GM12878 (cell line): ENCODE measurements around the gene ZNF608. TPM values are rescaled to one million over a fixed set of nuclear protein-coding genes. Genes with fewer than 3 reads are reported as not detected.

Experiments used
- ATAC-seq: fragments of 200-7000 bp; cut with Tn5 transposase; 3 replicates; pipeline ENCODE4 v1.9.1; 2020; ENCODE audit warnings: mild to moderate bottlenecking, moderate library complexity
- BruUV-seq: library from RNA; stranded (reverse); fragments of 400-500 nt; replicated peaks from 2 replicates; lab custom pipeline; 2021; lab: Mats Ljungman, UMichigan
- CTCF ChIA-PET: fragments of 300-600 bp; sonication (Branson Sonifier 250); formaldehyde crosslinking; extraction: SDS; loops from one replicate; lab custom pipeline; 2021; ENCODE audit warnings: inconsistent platforms; lab: Yijun Ruan, JAX
- POLR2A ChIA-PET: fragments of 350-600 bp; formaldehyde crosslinking; extraction: SDS; loops from one replicate; lab custom pipeline; 2021; ENCODE audit warnings: inconsistent platforms; lab: Charles Lee
- RAD21 ChIA-PET: fragments of 300-600 bp; sonication (Branson Sonifier 250); formaldehyde crosslinking; loops from one replicate; lab custom pipeline; 2023; ENCODE audit warnings: antibody characterized with exemption; ENCODE audit not compliant: unreplicated experiment; lab: Charles Lee
- SMC1A ChIA-PET: fragments of 300-600 bp; sonication (Branson Sonifier 250); formaldehyde crosslinking; loops from one replicate; lab custom pipeline; 2023; ENCODE audit not compliant: unreplicated experiment, uncharacterized antibody; lab: Charles Lee
- DNase-seq: peaks from one replicate; pipeline ENCODE4 v3.0.0-alpha.2; 2011; ENCODE audit warnings: low read depth, low spot score
- FAIRE-seq: peaks from 3 replicates; lab custom pipeline; 2011; peaks lifted over from hg19 to GRCh38; lab: Jason Lieb, UNC
- H2AFZ ChIP-seq: 2 replicates; pipeline ENCODE4 v1.6.0; 2011; ENCODE audit warnings: low read depth, low read length, control low read depth; ENCODE audit not compliant: control insufficient read depth
- H3K27ac ChIP-seq: 2 replicates; pipeline ENCODE4 v1.5.1; 2011; ENCODE audit warnings: control low read depth; ENCODE audit not compliant: control insufficient read depth, insufficient read depth
- H3K27me3 ChIP-seq, 2 experiments: replicated peaks in 1 of 2; 2 replicates each; pipeline versions ENCODE4 v1.6.0 to v1.6.1; 2011; ENCODE audit warnings: low read length in 1 of 2; ENCODE audit not compliant: control insufficient read depth in 2 of 2, insufficient read depth in 2 of 2
- H3K36me3 ChIP-seq, 2 experiments: 2 replicates each; pipeline ENCODE4 v1.5.1; 2011; ENCODE audit warnings: low read length in 1 of 2; ENCODE audit not compliant: control insufficient read depth in 2 of 2, insufficient read depth in 2 of 2
- H3K4me1 ChIP-seq: 2 replicates; pipeline ENCODE4 v1.6.1; 2011; ENCODE audit warnings: mild to moderate bottlenecking, low read length, moderate library complexity, mixed read lengths; ENCODE audit not compliant: control insufficient read depth, insufficient read depth
- H3K4me2 ChIP-seq: 2 replicates; pipeline ENCODE4 v1.6.0; 2011; ENCODE audit warnings: control low read depth; ENCODE audit not compliant: control insufficient read depth, insufficient read depth
- H3K4me3 ChIP-seq: fragments of 200-600 bp; sonication (generic); 2 replicates; pipeline ENCODE4 v1.5.1; 2016
- H3K79me2 ChIP-seq: 2 replicates; pipeline ENCODE4 v1.6.0; 2011; ENCODE audit warnings: low read length; ENCODE audit not compliant: control insufficient read depth, insufficient read depth
- H3K9ac ChIP-seq: 2 replicates; pipeline ENCODE4 v1.8.0; 2011; ENCODE audit warnings: low read length, control low read depth, mixed read lengths; ENCODE audit not compliant: control insufficient read depth, insufficient read depth
- H3K9me3 ChIP-seq: replicated peaks from 3 replicates; pipeline ENCODE4 v1.5.1; 2011; ENCODE audit warnings: mild to moderate bottlenecking, low read length; ENCODE audit not compliant: control insufficient read depth, insufficient read depth
- H4K20me1 ChIP-seq: 2 replicates; pipeline ENCODE4 v1.6.0; 2011; ENCODE audit not compliant: control insufficient read depth, insufficient read depth
- IRF5 ChIP-seq: fragments of 450-650 bp; IDR thresholded peaks from 2 replicates; pipeline ENCODE4 v1.6.1; 2017; ENCODE audit warnings: borderline replicate concordance
- STAT3 ChIP-seq: IDR thresholded peaks from 2 replicates; pipeline ENCODE4 v1.6.1; 2011; ENCODE audit warnings: low read depth, low read length, improper control_type of control experiment
- TCF12 ChIP-seq: IDR thresholded peaks from 2 replicates; pipeline ENCODE4 v1.6.1; 2011; ENCODE audit warnings: low read depth, mild to moderate bottlenecking, low read length
- ZBTB11 ChIP-seq: fragments of 450-650 bp; formaldehyde crosslinking; IDR thresholded peaks from 2 replicates; pipeline ENCODE4 v1.5.0; 2022; ENCODE audit warnings: mild to moderate bottlenecking, missing genetic modification characterization
- ZNF622 ChIP-seq: fragments of 450-650 bp; IDR thresholded peaks from 2 replicates; pipeline ENCODE4 v1.6.1; 2017; ENCODE audit warnings: mild to moderate bottlenecking, inconsistent platforms
- WGBS: methylation state at CpG from one replicate; pipeline ENCODE4 v1.1.6; 2016; ENCODE audit warnings: low lambda C conversion rate; ENCODE audit not compliant: insufficient replicate concordance, insufficient coverage; ENCODE audit errors: missing lambda C conversion rate; 5-methylcytosine and 5-hydroxymethylcytosine counted together
- in situ Hi-C: fragments of 300-500 bp; cut with MboI; formaldehyde crosslinking; loops from 9 replicates; pipeline ENCODE4 v1.14.3; 2018; ENCODE audit warnings: mixed read lengths
- intact Hi-C: fragments of 100-400 bp; cut with micrococcal nuclease; formaldehyde crosslinking; loops from one replicate; pipeline ENCODE4 v1.14.2; 2022; ENCODE audit not compliant: unreplicated experiment
- polyA plus RNA-seq, 11 experiments: library from polyadenylated mRNA; depleted of rRNA in 4 of 11; unstranded in 6 of 11; stranded (reverse) in 5 of 11; fragments of >200 nt; fragmentation: Nextera tagmentation in 4 of 11; fragmentation: Illumina TruSeq in 1 of 11; extraction: Ambion mirVana in 4 of 11; extraction: Trizol in 1 of 11; gene quantifications; 1 replicate in 1 of 11; 2 replicates in 10 of 11; pipeline versions ENCODE4 v1.2.1 to v1.2.3, GENCODE V29; 2011 to 2016; ENCODE audit warnings: inconsistent platforms in 2 of 11, missing spikeins in 2 of 11, low read depth in 1 of 11
- total RNA-seq, 4 experiments: library from RNA; depleted of rRNA in 3 of 4; stranded (reverse); fragments of >200 nt in 3 of 4; fragmentation: Illumina TruSeq in 1 of 4; extraction: Trizol in 1 of 4; gene quantifications; 2 replicates each; pipeline versions ENCODE4 v1.2.1 to v1.2.3, GENCODE V29; 2013 to 2021

Gene ZNF608
- total and polyA plus RNA-seq, 10 of the 15 experiments (the other 5 are each of a cell fraction or from before 2014, with no cell fraction given) = 0.19 to 6.7 (median 0.64) TPM

GRCh38 chr5:124761010-124761409, 14.6 kb upstream of the ZNF608 start:
- no peaks in the 10 kb centered on the region for H3K4me1 ChIP-seq
- no peaks in the 10 kb centered on the region for H3K36me3 ChIP-seq
- H3K4me2 ChIP-seq = no peak overlapping the region
- SMC1A ChIA-PET = interaction anchor here (1.0 kb wide), 1 partner anchor 13 kb away, joined by 3 read pairs; no protein-coding TSS in a partner anchor
- RAD21 ChIA-PET = no interaction called here
- FAIRE-seq (no peak), ATAC-seq (no peak)
- no peaks in the 10 kb centered on the region for H3K79me2 ChIP-seq
- CTCF ChIA-PET = no interaction called here
- BruUV-seq = no TSS peak
- WGBS = 68% methylated on average over 4 of the region's 4 CpGs
- POLR2A ChIA-PET = interaction anchor here (0.6 kb wide), 1 partner anchor 33 kb away, joined by 5 read pairs; no protein-coding TSS in a partner anchor
- H3K27ac ChIP-seq = no peak overlapping the region
- H3K4me3 ChIP-seq = no peak overlapping the region
- H4K20me1 ChIP-seq = no peaks in the 10 kb centered on the region
- no peak overlapping the region for H3K9ac ChIP-seq
- no peaks in the 10 kb centered on the region for H3K27me3 ChIP-seq
- H2AFZ ChIP-seq = no peak overlapping the region
- in situ Hi-C loops = no loop called here
- TF ChIP-seq ZNF622 (no peak), STAT3 (no peak), TCF12 (no peak), ZBTB11 (CRISPR knock-in tag) (no peak), IRF5 (no peak)
- TF ChIP-seq, all 136 proteins: peak for 0
- DNase-seq = no peak
- intact Hi-C loops = no loop called here
- H3K9me3 ChIP-seq = no peaks in the 10 kb centered on the region
